Embryonic facial prominence (tissue), 1 donor: ENCODE measurements around the gene GIGYF2.
"Not testable (repeated sequence)": the region's sequence is repeated elsewhere in the genome, so short reads cannot be mapped to it uniquely, and the experiment has no call there.

Experiments
- DNase-seq: peaks from one replicate; pipeline ENCODE4 v3.0.0-alpha.2; 2016; ENCODE audit errors: extremely low spot score

GIGYF2 gene

DNA sequence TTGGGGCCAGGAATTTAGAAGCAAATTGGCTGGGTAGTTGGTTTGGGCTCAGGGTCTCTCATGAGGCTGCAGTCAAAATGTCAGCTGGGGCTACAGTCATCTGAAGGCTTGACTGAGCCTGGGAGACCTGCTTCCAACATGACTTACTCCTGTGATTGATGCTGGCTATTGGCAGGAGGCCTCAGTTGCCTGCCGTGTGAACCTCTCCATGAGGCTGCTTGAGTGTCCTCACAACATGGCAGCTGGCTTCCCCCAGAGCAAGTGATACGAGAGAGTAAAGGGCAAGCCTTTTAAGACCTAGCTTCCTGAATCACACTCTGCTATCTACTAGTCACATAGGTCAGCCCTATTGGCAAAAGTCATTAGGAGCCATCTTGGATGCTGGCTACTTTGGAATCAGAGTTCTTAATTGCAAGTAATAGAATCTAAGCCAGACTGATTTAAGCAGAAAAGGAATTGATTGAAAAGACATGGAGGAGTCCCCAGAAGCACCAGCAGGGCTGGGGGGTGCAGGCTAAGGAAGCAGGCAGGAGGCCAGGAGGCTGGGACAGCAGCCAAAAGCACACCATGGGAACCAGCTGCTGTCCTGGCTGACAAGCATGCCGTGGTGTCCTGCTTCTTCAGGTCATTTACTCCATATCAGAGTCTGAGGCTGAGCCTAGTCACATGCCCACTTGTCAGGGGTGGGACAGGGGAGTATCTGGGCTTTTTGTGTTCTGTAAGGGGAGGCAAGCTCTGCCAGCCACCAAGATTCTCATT, 7.8 kb upstream of the GIGYF2 start:
- no peak for DNase-seq

DNA sequence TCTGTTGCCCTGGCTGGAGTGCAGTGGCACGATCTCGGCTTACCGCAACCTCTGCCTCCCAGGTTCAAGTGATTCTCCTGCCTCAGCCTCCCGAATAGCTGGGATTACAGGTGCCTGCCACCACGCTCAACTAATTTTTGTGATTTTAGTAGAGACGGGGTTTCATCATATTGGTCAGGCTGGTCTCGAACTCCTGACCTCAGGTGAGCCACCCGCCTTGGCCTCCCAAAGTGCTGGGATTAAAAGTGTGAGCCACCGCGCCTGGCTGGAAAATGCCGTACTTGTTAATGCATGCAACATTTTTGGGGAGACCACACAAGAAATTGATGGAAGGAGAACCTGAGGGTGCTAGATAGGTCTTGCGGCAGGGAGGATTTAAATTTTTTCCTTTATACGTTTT, 6.0 kb upstream of the GIGYF2 start:
- not testable (repeated sequence) for DNase-seq

DNA sequence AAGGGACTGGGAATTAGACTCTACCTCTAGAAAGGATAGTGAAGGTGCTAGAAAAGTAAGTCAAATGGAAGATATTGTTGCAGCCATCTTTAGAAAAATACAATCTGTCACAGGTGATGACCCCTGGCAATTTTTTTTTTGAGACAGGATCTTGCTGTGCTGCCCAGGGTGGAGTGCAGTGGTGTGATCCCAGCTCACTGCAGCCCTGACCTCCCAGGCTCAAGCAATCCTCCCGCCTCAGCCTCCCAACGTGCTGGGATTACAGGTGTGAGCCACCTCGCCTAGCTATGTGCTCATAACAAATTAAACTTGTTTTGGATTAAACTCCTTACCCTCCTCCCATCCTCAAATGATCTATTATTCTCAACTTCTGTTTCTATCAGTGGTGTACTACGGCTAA, 3.8 kb upstream of the GIGYF2 start:
- DNase-seq: no peak

DNA sequence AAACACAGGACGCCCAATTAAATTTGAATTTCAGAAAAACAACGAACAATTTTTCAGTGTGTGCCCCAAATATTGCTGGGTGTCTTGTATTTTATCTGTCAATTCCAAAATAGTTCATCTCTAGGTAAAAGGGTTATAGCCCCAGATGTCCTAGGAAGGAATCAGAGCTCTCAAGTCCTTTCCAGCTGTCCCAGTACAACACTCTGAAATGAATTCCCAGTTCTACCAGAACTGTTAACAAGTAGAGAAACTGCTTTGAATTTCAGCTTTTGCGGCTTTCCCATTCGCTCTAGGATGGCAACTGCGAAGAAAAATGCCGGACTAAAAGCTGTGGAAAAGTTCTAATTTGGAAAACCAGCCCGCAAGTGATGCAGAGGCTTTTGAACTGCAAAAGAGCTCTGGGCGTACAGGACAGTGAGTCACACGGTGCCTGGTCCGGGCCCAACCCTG, 497 bp upstream of the GIGYF2 start:
- no peak for DNase-seq

DNA sequence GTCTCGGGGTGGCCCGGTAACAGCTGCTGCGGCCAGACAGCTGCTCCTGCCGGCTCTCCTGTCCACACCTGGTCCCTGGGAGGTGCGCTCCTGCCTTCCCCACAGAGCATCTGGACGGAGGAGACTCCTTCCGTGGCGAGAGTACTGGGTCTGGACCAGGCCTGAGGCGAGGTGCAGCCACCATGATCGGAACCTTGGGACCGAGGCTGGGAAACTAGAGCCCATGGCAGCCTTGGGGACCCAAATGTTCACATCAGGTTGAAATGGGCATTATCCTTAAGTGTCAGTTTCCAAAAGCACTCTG, 628 bp downstream of the GIGYF2 start:
- DNase-seq: no peak

DNA sequence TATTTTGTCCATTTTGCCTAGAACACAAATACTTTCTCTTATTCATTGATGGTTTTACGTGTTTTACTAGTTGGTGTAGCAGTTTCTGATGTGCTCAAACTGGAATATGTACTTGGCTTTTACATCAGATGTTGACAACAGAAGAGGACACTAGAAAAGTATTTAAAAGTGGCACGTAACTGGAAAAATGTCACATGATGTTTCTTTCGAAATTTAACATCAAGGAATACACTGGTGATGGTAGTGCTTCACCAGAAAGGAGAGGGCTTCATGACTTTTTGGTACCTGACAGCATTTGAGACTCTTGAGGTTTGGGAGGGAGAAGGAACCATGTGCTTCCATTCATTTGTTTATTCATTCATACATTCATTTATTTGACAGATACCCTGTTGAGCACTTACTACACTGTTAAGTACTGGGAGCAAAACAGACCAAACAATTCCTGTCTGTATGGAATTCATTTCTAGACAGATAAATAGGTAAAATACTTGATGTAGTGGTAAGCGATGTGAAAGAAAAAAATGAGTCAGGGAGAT, 1.5 kb downstream of the GIGYF2 start:
- no peak for DNase-seq

DNA sequence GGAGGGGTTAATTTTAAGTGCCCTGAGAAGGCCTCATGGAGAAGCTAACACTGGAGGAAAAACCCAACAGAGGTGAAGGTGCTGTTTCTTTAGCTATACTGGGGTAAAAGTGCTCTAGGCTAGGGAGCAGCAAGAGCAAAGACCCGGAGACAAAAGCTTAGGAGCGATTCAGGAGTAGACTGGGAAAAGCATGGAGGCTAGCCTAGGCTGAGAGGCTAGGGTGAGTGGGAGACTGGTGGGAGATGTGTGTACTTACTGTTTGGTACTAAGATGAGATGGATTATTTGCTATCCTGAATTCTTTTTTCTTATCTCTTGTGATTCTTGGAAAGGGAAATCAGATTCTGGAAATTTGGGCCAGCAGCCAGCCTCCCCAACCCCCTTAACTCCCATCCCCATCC, 2.0 kb downstream of the GIGYF2 start:
- DNase-seq: no peak

DNA sequence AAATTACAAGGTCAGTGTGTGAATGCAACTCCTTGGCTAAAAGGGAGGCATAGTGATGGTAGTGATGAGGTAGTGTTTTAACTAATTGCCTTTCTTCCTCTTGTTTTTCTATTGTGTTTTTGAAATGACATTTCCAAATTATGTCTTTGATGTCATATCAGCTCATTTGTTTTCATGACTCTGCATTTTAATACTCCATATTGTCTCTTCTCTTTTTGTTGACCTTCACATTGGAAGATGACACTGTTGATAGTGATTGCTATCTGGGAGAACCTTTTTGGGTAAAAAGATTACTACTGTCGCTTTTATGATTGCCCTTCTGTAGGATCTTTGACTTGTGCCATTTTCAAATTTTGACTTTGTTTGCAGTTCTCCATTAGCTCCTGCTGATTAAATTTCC, 3.0 kb downstream of the GIGYF2 start:
- DNase-seq: no peak

DNA sequence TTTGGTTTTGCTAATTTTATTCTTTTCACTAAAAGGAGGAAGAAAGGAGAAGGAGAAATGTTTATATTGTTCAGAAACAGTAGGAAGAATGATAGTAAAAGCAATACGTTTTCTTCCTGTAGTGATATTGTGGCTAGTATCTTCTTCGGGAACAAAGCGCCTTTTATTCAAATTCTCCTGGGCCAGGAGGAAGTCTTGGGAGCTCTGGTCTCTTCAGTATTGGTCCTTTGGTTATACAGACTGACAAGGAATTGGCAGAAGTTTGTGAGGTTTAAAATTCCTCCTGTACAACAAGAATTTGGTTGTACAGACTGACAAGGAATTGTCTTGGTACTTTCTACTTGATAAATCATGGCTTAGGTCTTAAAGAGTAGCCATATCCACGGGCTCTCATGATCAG, 9.9 kb downstream of the GIGYF2 start:
- DNase-seq: no peak

DNA sequence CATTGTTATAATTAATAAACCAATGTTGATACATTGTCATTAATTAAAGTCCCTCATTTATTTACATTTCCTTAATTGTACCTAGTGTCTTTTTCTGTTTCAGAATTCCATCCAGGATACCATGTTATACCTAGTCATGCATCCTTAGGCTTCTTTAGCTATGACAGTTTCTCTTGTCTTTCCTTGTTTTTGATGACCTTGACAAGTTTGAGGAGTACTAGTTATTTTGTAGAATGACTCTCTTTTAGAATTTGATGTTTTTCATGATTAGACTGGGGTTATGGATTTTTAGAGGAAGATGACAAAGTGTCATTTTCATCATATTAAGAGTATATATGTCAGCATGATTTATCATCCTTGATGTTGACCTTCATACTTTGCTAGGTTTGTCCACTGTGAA, 16.4 kb downstream of the GIGYF2 start:
- DNase-seq: no peak

DNA sequence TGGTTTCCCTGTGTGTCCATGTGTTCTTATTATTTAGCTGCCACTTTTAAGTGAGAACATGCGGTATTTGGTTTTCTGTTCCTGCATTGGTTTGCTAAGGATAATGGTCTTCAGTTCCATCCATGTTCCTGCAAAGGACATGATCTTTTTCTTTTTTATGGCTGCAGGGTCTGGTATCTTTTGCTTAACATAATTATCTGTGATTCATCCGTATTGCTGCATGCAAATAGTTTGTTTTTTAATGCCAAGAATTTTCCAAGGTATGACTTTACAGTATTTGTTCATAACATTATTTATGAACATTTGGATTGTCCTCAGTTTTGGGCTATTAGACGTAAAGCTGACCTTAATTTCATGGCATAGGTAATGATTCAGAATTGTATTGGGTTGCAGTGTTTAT, 17.8 kb downstream of the GIGYF2 start:
- DNase-seq: no peak

DNA sequence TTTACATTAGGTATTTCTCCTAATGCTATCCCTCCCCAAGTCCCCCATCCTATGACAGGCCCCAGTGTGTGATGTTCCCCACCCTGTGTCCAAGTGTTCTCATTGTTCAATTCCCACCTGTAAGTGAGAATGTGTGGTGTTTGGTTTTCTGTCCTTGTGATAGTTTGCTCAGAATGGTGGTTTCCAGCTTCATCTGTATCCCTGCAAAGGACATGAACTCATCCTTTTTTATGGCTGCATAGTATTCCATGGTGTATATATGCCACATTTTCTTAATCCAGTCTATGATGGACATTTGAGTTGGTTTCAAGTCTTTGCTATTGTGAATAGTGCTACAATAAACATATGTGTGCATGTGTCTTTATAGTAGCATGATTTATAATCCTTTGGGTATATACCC, 22.9 kb downstream of the GIGYF2 start:
- not testable (repeated sequence) for DNase-seq

DNA sequence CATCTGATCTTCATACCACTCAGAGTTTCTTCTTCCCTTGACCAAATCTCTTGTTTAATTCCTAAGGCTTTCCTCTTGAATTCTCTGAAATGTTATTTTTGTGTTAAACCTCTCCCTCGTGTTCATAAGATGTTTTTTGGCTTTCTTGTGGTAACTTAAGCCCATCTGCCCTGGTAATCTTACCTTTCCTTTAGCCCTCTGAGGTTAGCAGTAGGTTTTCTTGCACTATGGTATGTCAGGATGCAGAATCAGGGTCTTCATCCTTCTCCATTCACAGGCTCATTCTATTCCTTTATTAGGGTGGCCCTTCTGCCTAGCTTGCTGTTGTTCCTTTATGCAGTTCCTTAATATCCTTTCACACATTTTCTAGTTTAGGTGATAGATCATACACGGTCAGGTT, 24.1 kb downstream of the GIGYF2 start:
- DNase-seq: no peak

DNA sequence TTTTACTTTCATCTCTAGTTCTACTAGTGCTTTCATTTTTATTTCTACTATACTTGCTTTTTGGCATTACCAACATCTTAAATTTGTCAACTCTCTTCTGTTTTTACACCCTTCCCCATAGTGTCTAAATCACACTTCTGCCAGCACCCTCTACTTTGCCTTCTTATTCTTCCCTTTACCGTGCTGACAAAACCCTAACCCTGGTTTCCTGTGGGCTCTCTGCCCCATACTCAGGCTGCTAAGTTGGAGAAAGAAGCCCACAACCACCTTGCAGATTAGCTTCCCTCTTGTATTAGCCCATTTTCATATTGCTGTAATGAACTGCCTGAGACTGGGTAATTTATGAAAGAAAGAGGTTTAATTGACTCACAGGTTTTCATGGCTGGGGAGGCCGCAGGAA, 24.8 kb downstream of the GIGYF2 start:
- no peak for DNase-seq

DNA sequence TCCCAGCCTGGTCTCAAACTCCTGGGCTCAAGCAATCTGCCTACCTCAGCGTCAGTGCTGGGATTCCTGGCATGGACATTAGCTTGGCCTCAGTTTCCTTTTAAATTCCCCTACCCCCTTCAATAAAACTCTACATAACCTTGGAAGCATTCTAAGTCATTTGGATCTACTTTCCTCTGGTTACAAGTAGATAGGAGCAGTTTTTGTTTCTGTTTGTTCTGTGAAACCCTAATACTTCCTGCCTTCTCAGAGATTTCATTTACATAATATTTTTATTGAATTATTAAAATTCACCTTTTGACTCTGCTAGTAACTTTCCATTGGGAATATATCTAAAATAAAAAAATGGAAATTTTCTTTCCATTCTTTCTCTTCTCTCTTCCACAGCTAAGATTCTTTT, 25.9 kb downstream of the GIGYF2 start:
- DNase-seq: no peak

DNA sequence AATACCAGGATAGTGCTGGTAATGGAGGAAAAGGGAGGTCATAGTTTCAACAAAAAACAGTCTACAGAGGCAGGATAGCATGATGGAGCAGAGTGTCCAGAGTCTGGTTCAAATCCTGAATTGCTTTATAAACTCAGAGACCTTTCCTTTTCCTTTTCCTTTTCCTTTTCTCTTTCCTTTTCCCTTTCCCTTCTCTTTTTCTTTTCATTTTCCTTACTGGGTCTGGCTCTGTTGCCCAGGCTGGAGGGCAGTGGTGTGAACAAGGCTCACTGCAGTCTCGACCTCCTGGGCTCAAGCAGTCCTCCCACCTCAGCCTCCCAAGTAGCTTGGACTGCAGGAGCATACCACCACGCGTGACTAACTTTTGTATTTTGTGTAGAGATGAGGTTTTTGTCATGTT, 31.7 kb downstream of the GIGYF2 start:
- DNase-seq: no peak

DNA sequence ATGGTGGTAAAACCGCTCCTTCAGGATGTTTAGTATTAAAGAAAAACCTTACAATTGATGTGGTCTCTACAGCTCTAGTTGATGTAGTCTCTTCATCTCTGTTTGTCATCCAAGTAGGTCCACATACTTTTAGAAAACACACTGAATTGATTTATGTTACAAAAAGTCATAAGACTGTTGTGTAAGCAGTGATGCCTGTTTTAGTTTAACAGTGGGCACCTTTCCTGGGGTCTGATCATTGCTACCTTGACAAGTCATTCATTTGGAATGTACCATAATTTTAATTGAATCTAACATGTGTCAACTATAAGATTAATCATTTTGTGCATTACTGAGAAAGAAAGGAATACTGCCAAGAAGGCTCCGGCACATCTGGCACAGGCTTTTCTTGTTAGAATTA, 34.3 kb downstream of the GIGYF2 start:
- DNase-seq: no peak

DNA sequence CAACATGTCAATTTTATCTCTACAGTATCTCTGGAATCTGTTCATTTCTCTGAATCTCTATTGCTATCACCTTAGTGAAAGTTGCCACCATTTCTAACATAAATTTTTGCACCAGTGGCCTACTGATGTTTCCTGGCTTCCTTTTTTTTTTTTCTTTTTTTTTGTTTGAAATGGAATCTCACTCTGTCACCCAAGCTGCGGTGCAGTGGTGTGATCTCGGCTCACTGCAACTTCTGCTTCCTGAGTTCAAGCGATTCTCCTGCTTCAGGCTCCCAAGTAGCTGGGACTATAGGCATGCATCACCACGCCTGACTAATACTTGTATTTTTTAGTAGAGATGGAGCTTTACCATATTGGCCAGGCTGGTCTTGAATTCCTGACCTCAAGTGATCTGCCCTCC, 44.2 kb downstream of the GIGYF2 start:
- DNase-seq: no peak

DNA sequence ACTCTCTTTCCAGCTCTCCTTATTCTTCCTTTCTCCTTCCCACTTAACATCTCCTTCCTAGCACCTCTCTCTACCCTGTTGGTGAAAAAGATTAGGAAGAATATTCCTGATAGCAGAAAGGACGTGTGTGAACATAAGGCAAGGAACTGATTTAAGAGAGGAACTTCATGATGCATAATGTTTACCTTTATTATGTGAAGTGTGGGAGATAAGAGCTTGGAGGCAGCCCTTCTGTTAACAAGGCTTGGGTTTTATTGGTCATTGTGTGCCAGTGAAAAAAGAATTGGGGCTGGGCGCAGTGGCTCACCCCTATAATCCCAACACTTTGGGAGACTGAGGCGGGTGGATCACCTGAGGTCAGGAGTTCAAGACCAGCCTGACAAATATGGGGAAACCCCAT, 44.8 kb downstream of the GIGYF2 start:
- no peak for DNase-seq

DNA sequence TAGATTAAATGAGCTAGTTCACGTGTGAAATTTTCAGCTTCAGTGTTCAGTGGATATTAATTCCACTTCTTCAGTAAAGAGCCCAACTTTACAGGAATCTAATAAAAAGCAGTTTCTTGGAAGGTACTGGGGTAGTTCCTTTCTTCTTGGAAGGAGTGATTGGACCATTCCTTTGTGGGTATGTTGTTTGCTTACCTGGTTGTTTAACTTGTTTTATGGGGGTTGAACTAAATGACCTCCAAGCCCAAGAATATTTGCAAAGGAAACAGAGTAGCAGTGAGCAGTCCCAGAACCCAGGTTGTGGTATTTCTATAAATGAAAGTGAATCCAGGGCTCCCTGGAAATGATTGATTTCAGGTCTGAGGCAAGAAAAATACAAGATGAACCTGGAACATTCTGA, 47.8 kb downstream of the GIGYF2 start:
- DNase-seq: no peak

DNA sequence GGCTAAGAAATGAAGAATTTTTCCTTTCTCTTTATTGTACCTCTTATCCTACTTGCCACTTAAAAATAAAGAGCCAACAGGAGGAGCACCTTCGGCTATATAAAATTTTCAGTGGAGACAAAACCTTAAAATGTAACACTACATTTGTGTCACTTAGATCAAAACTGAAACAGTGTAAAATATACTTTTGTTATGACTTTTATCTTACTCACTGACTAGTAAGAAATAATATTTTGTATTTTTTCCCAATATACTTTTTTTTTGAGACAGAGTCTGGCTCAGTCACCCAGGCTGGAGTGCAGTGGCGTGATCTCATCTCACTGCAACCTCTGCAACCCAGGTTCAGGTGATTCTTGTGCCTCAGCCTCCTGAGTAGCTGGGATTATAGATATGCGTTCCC, 50.9 kb downstream of the GIGYF2 start:
- no peak for DNase-seq

DNA sequence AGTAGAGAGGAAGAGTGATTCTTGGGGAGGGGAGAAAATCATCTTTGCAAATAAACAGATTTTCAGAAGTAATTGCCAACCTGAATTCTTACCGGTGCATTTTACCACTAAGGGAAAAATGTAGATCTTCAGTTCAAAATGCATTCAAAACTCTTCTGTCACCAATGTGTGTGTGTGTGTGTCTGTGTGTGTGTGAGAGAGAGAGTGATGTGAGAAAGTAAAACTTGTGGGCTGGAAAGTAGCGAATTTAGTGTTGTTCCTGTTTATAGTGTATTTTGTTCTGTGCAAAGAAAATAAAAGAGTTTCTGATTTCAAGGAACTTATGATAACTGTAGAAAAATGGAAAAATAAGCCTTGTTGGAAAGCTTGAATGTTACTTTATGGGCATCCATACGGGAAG, 52.2 kb downstream of the GIGYF2 start:
- no peak for DNase-seq

DNA sequence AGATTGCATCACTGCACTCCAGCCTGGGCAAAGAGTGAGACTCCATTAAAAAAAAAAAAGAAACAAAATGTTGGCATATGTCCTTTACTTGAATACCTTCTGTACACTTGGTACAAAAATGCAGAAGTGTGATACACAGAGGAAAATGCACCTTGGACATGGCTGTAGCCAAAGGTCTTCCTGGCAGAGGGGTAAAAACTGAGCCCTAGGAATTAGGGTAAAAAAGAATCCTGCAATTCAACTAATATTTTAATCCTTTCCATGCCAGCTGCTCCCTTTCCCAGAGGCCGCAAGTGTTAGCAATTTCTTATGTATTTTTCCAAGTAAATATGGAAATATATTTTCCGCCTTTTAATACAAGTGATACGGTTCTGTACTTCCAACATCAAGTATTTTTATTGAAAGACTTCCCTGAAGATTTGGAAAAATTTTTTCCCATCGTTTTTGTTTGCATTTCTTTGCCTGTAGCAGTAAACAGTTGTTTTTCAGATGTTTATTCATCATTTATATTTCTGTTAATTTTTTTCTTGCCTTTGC, 53.1 kb downstream of the GIGYF2 start:
- DNase-seq: no peak

DNA sequence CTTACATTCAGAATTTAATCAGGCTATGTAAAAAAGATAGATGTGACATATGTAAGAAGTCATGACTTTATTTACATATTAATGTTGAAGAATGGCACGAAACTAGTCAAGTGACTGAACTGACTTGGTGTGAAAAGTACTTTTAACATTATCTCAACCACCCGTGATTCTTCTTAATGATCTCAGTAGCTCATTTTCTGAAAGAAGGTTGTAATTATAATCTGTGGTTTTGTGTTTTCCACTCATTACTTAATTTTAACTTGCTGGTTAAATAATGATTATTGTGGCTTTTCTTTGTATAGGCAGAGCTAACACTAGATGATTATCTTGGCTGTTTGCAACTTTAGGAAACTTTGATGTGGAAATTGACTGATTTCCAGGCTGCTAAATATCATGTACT, 60.8 kb downstream of the GIGYF2 start:
- no peak for DNase-seq
